Mononuclear cell (primary cell): ENCODE measurements around the gene MZF1. TPM values are rescaled to one million over a fixed set of nuclear protein-coding genes. Genes with fewer than 3 reads are reported as not detected.
"Not testable (repeated sequence)": the region's sequence is repeated elsewhere in the genome, so short reads cannot be mapped to it uniquely, and the experiment has no call there.

Experiments used
- H3K27me3 ChIP-seq: 2 replicates; pipeline ENCODE4 v1.6.0; 2011; ENCODE audit warnings: low read length, control low read depth; ENCODE audit not compliant: insufficient read depth
- H3K4me1 ChIP-seq: 2 replicates; pipeline ENCODE4 v1.5.1; 2011; ENCODE audit warnings: mild to moderate bottlenecking, low read length, control low read depth; ENCODE audit not compliant: insufficient read depth
- H3K4me3 ChIP-seq: 2 replicates; pipeline ENCODE4 v1.5.1; 2011; ENCODE audit warnings: mild to moderate bottlenecking, low read length, moderate library complexity
- H3K9me3 ChIP-seq: 2 replicates; pipeline ENCODE4 v1.5.1; 2011; ENCODE audit warnings: low read depth, mild to moderate bottlenecking, control low read depth, low read length
- total RNA-seq: library from RNA; depleted of rRNA; stranded (reverse); fragments of >200 nt; gene quantifications from one replicate; pipeline ENCODE4 v1.2.3, GENCODE V29; 2012

MZF1 gene
- total RNA-seq, result 11.4 TPM

GRCh38 chr19:58572818-58573657 lies at the start of gene MZF1:
Gene MZF1, minus strand, starts transcription at chr19:58573335. Its CDS starts 1,946 bp downstream, at chr19:58571389.
- Histone ChIP-seq H3K4me1 (peaks cover 35% of the 10 kb centered on the region), H3K27me3 (no peaks in the 10 kb centered on the region), H3K9me3 (no peaks in the 10 kb centered on the region), H3K4me3 (peak within 1 kb of the TSS; percentile 59)

- not testable (repeated sequence) for H3K4me1 ChIP-seq, H3K27me3 ChIP-seq, H3K9me3 ChIP-seq, H3K4me3 ChIP-seq
Observed at GRCh38 chr19:58607213-58607612, 34.1 kb upstream of the MZF1 start.

DNA sequence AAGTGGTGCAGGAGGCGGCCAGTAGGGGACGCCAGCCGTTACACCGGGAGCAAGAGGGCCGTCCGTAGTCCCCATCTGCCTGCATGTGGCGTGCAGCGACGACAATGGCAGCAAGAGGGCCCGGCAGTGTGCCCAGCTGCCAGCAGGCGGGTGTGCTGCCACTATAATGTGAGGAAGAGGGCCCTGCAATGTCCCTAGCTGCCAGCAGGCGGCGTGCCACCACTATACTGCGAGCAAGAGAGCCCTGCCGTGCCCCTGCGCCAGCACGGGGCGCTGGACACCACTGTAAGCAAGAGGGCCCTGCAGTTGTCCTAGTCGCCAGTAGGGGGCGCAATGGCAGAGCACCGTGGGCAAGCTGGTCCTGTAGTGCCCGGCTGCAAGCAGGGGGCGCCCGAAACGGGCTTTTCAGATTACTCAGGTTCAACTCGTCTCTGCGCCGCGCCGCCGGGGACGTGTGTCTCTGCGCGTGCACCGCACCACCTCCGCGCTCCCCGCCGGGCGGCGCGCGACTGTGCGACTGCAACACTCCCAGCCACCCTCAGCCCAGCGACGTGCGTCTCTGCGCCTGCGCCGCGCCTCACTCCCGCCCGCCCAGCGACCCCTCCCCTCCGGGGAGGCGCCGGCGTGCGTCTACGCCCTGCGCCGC lies 33.2 kb upstream of the MZF1 start:
- H3K9me3 ChIP-seq, H3K27me3 ChIP-seq, H3K4me1 ChIP-seq, H3K4me3 ChIP-seq: not testable (repeated sequence)

- Histone ChIP-seq H3K4me3 (no peak overlapping the region), H3K27me3 (no peaks in the 10 kb centered on the region), H3K9me3 (no peaks in the 10 kb centered on the region), H3K4me1 (peaks cover 3% of the 10 kb centered on the region)
Observed at GRCh38 chr19:58586133-58586765, 13.1 kb upstream of the MZF1 start.

DNA sequence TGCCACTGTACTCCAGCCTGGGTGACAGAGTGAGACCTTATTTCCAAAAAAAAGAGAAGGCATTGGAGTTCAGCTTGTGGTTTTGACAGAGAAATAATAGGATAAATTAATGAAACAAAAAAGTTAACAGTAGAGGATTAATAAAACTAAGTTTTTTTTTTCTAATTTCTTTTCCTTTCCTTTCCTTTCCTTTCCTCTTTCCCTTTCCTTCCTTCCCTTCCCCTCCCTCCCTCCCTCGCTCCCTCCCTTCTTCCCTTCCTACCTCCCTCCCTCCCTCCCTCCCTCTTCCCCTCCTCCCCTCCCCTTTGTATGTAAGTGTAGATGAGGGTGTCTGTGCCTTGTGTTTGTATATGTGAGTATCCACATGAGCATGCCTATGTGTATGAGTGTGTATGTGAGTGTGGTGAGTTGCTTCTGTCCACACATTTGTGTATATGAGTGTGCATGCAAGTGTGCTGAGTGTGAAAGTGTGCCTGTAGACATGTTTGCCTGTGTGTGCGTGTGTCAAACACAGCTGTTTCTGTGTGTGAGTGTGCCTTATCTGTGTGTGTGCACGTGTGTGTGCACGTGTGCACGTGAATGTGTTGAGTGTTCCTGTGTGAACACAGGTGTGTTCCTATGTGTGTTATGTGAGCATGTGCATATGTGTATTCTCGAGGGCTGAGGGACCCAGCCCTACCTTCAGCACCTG lies 12.5 kb upstream of the MZF1 start:
- H3K27me3 ChIP-seq, result no peaks in the 10 kb centered on the region

GRCh38 chr19:58584498-58585441 lies 11.6 kb upstream of the MZF1 start:
- no peak overlapping the region for H3K4me3 ChIP-seq
- H3K9me3 ChIP-seq, result no peaks in the 10 kb centered on the region
- H3K27me3 ChIP-seq, result no peaks in the 10 kb centered on the region
- peaks cover 8% of the 10 kb centered on the region for H3K4me1 ChIP-seq

More for the DNA sequence above, 12.5 kb upstream of the MZF1 start:
- H3K9me3 ChIP-seq, result no peaks in the 10 kb centered on the region
- H3K4me1 ChIP-seq, result peaks cover 8% of the 10 kb centered on the region
- no peak overlapping the region for H3K4me3 ChIP-seq

DNA sequence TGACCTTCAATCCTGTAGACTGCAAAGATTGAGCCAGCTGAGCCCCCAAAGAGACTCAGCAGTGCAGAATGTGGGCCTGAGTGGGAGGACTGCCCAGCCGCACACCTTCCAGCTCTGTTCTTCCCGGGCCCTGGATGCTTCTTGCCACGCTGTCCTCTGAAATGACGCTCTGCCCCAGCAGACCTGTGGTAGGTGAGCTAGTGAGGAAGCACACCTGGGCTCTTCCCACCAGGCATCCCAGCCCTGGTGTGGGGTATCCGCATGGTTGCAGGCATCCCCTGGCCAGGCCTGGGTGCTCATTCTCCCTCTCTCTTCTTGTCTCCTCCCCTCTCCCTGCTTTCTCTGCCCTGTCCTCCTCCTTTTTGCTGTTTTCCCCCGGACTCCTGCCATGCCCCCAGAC lies 9.8 kb upstream of the MZF1 start:
- peaks cover 8% of the 10 kb centered on the region for H3K4me1 ChIP-seq
- no peaks in the 10 kb centered on the region for H3K27me3 ChIP-seq
- H3K4me3 ChIP-seq, result no peak overlapping the region

DNA sequence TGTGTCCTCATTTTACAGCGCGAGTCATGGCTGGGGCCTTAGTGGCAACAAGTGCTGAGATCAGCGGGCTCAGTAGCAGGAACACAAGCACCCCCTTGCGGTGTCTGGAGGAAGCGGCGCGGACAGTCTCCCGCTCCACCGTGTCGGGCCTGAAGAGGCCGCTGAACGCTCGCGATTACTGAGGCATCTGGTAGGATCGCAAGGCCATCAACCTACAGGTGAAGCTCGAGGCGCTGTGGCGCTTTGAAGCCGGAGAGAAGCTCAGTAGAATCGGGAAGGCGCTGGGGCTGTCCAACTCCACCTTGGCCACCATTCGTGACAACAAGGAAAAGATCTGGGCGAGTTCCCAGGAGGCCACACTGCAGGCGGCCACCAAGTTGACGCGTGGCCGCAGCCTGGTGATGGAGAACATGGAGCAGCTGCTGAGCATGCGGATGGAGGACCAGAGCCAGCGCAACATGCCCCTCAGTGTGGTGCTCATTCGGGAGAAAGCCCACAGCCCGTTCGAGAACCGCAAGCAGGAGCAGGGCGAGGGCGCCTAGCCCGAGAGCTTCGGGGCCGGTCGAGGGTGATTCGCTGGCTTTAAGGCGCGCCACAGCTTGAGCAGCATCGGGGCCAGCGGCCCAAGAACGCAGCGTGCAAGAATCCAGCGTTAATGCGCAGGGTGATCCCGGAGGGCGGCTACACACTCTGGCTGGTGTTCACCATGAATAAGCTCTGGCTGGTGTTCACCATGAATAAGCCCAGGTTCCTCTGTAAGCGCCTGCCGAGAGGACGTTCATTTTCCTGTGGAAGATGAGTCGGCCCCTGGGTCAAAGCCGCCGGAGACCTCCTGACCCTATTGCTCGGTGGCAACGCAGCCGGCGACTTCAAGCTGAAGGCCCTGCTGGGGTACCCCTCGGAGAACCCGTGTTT lies 8.3 kb upstream of the MZF1 start:
- Histone ChIP-seq H3K4me3 (no peak overlapping the region), H3K27me3 (no peaks in the 10 kb centered on the region), H3K9me3 (no peaks in the 10 kb centered on the region), H3K4me1 (peaks cover 8% of the 10 kb centered on the region)

More for the DNA sequence above, 9.8 kb upstream of the MZF1 start:
- H3K9me3 ChIP-seq, result no peaks in the 10 kb centered on the region

DNA sequence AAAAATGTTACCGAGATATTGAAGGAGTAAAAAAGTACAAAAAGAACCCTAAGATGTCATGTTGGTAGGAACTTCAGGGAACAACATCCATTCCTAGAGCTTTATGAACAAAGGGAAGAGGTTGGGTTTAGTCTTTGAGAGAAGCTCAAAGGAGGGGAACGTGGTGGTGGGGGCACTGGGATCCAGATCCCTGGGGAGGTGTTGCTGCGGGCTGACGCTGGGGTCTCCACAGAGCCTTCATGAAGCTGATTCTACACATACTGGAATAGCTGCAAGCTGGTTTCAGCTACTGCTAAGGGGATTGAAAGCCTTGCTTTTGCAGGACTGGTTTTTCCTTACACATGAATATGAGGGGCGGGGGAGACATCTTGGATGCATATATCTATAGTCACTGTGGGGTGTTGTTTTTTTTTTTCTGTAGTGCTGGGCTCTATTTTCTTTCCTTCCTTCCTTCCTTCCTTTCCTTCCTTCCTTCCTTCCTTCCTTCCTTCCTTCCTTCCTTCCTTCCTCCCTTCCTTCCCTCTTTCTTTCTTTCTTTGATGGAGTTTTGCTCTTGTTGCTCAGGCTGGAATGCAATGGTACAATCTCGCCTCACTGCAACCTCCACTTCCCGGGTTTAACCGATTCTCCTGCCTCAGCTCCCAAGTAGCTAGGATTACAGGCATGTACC lies 6.5 kb upstream of the MZF1 start:
- Histone ChIP-seq H3K4me3 (no peak overlapping the region), H3K4me1 (peaks cover 20% of the 10 kb centered on the region), H3K27me3 (no peaks in the 10 kb centered on the region), H3K9me3 (no peaks in the 10 kb centered on the region)

GRCh38 chr19:58578012-58578925 lies 5.1 kb upstream of the MZF1 start:
- H3K4me1 ChIP-seq, result peaks cover 31% of the 10 kb centered on the region
- H3K27me3 ChIP-seq, result no peaks in the 10 kb centered on the region
- no peaks in the 10 kb centered on the region for H3K9me3 ChIP-seq
- no peak overlapping the region for H3K4me3 ChIP-seq

DNA sequence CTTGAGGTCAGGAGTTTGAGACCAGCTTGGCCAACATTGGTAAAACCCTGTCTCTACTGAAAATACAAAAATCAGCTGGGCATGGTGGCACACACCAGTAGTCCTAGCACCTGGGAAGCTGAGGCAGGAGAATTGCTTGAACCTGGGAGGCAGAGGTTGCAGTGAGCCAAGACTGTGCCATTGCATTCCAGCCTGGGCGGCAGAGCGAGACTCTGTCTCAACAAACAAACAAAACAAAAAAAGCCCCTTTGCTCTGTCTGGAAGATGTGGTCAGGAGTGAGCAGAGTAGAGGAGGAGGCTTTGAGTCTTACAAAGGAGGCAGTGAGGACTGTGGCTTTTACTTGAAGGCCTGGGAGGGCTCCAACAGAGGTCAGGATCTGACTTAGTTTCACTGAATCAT lies 4.4 kb upstream of the MZF1 start:
- not testable (repeated sequence) for H3K9me3 ChIP-seq, H3K4me3 ChIP-seq, H3K27me3 ChIP-seq
- H3K4me1 ChIP-seq, result peaks cover 31% of the 10 kb centered on the region
